GM18517 (cell line): Measurements from ENCODE around the gene FOXF2.

Experiments used
- ATAC-seq: cut with Tn5 transposase; IDR thresholded peaks from one replicate; pipeline ENCODE4 v1.9.1; 2021; ENCODE audit warnings: mild to moderate bottlenecking, moderate library complexity; ENCODE audit not compliant: unreplicated experiment

The FOXF2 gene

GRCh38 chr6:1405221-1405620 lies 15.8 kb downstream of the FOXF2 start:
- ATAC-seq = no peak

GRCh38 chr6:1406306-1407072 lies 17.1 kb downstream of the FOXF2 start:
- ATAC-seq = no peak

GRCh38 chr6:1407499-1407990 lies 18.2 kb downstream of the FOXF2 start:
- no peak for ATAC-seq

GRCh38 chr6:1409774-1410465 lies 20.5 kb downstream of the FOXF2 start:
- ATAC-seq = no peak

- no peak for ATAC-seq
Observed at GRCh38 chr6:1412901-1413300, 23.5 kb downstream of the FOXF2 start.

GRCh38 chr6:1415416-1416063 lies 26.2 kb downstream of the FOXF2 start:
- ATAC-seq = no peak

- no peak for ATAC-seq
Observed at GRCh38 chr6:1416191-1416760, 26.9 kb downstream of the FOXF2 start.

GRCh38 chr6:1416820-1417219 lies 27.4 kb downstream of the FOXF2 start:
- ATAC-seq = no peak

GRCh38 chr6:1417718-1418117 lies 28.3 kb downstream of the FOXF2 start:
- no peak for ATAC-seq

- ATAC-seq = no peak
Observed at GRCh38 chr6:1418471-1419191, 29.3 kb downstream of the FOXF2 start.

GRCh38 chr6:1420382-1420781 lies 31.0 kb downstream of the FOXF2 start:
- ATAC-seq = no peak

GRCh38 chr6:1422290-1422689 lies 32.9 kb downstream of the FOXF2 start:
- ATAC-seq = no peak

GRCh38 chr6:1423578-1423977 lies 34.2 kb downstream of the FOXF2 start:
- no peak for ATAC-seq

GRCh38 chr6:1424306-1424927 lies 35.0 kb downstream of the FOXF2 start:
- ATAC-seq = no peak

GRCh38 chr6:1426416-1426815 lies 37.0 kb downstream of the FOXF2 start:
- no peak for ATAC-seq

- no peak for ATAC-seq
Observed at GRCh38 chr6:1435806-1436205, 46.4 kb downstream of the FOXF2 start.

- ATAC-seq = no peak
Observed at GRCh38 chr6:1436334-1437306, 47.2 kb downstream of the FOXF2 start.

- no peak for ATAC-seq
Observed at GRCh38 chr6:1437553-1438406, 48.4 kb downstream of the FOXF2 start.
